GM12872 (cell line): Measurements from ENCODE around the gene CORO2B.

Source experiments
- CTCF ChIP-seq: IDR thresholded peaks from 3 replicates; pipeline ENCODE4 v1.5.1; 2011; ENCODE audit warnings: low read depth, mild to moderate bottlenecking, low read length, moderate library complexity; ENCODE audit not compliant: insufficient read depth

CORO2B gene

GRCh38 chr15:68627995-68628394 is 49.2 kb downstream of the CORO2B start:
- TF ChIP-seq CTCF, result no peak

DNA sequence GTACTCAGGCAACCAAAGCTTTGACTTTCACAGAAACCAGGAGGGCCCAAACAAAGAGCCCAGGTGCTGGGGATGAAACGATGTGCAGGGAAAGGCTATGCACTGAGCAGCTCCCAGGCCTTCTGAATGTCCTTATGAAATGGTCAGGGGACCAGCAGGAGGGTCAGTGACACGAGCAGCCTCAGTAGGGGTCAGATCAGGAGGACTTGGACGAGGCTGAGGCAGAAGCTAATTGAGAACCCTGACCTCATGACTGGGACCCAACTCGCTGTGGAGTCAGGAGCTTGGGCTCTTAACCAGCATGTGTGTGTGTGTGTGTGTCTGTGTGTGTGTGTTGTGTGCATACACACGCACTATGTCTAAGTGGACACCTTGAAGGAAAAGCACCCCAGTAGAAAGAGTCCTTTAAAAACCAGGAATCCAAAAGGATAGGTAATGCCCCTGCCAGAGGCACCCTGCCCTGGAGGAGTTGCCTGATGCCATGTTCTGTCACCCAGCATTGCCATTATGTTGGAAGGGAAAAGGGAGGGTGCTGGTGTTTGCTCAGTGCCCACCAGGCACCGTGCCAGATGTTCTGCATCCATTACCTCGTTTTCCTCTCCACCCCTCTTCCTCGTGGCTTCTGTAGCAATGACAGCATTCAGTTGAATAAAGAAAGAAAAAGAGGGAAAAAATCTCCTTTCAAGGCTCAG is 50.9 kb downstream of the CORO2B start:
- TF ChIP-seq CTCF, result no peak

DNA sequence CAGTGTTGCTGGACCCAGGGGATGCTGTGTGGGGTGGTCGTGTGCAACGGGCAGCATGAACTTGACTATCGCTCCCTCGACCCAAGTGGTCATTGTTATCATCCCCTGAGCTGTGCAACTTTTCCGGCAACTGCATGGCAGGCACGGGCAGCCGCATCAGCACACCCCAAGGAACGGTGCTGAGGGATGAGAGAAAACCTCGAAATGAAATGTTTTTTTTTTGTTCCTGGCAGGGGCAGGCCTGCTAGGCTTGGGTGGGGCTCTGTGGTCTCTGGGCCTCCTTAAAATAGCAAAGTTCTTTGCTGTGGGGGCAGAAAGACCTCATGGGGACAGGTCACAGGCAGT is 51.4 kb downstream of the CORO2B start:
- no peak for TF ChIP-seq CTCF

- peak; percentile 27; the same call in 1 of the 3 replicates for TF ChIP-seq CTCF
Observed at GRCh38 chr15:68630836-68631235, 52.0 kb downstream of the CORO2B start.

GRCh38 chr15:68631601-68632051 is 52.8 kb downstream of the CORO2B start:
- TF ChIP-seq CTCF, result peak; percentile 34; the same call in 2 of the 3 replicates

DNA sequence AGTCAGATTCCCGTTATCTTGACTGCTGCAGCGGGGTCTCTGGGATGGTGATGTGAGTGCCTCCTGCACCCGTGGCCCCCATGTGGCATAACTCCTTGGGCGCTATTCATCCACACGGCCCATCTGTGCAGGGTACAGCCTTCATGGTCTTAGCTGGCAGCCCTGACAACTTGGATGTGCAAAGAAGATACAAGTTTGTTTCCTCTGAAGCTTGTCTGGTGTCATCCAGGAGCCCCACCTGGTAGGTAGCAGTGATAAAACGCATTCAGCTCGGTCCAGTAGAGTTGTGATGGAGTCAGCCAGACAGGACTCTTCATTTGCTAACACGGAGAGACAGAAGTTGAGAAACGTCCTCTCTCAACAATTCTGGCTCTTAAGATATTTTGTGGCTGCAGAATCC is 53.3 kb downstream of the CORO2B start:
- no peak for TF ChIP-seq CTCF

DNA sequence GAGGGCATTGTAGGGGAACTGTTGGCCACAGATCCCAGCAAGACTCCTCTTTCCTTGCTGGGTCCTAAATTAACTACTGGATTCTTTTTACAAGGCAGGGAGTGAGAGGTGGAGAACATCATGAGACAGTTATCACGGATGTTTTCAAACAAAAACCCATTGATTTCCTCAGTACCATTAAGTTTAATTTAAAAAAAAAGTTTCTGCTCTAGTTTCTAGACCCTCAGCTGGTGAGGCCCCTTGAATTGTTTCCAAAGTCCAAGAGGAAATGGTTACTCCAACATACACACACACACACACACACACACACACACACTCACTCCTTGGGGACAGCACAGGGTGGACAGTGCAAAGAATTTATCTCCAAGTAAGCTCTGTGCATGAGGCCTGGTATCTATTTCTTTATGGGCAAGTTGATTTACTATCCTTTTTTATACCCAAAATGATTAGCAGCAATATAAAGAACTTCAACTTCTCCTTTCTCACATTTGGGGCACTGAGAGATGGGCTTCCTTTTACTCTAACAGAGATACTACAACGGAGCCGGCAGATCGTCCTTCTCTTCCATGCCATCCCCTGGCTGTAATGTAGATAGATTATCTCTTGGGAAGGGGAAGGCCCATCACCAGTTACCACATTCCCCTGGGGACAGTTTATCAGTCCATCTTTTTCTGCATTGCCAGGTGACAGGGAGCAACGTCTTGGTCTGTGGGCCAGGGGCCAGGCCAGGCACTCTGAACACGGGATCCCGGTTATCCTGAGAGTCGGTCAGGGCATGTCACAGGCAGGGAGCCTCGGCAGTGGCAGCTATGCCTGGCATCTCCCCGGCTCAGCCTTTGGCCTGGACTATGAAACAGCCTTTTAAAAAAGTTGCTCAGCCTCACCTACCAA is 54.7 kb downstream of the CORO2B start:
- no peak for TF ChIP-seq CTCF
